OCI-M1 (cell line): ENCODE results near the gene SAPCD1.

Experiments
- DNase-seq: peaks from one replicate; lab custom pipeline; 2025; lab: John Stamatoyannopoulos, UW

The SAPCD1 gene

GRCh38 chr6:31762356-31762755, at the start of gene SAPCD1:
TSS of gene SAPCD1 (plus strand) at chr6:31762656. CDS start at chr6:31763055, 399 bp downstream.
- DNase-seq = no peak

- DNase-seq = no peak
These were observed 49.0 kb upstream of the SAPCD1 start for GRCh38 chr6:31713465-31713864.

- no peak for DNase-seq
These were observed 48.3 kb upstream of the SAPCD1 start for GRCh38 chr6:31713991-31714684.

GRCh38 chr6:31715022-31715958, 47.2 kb upstream of the SAPCD1 start, which contains the start of gene LY6G6D:
TSS of gene LY6G6D (plus strand) at chr6:31715348. CDS start at chr6:31715356, 8 bp downstream.
- DNase-seq = no peak

- no peak for DNase-seq
These were observed 44.8 kb upstream of the SAPCD1 start for GRCh38 chr6:31717499-31718222.

GRCh38 chr6:31718265-31718664, 44.2 kb upstream of the SAPCD1 start:
- no peak for DNase-seq

- no peak for DNase-seq
These were observed 43.5 kb upstream of the SAPCD1 start for GRCh38 chr6:31719001-31719400.

- no peak for DNase-seq
These were observed 42.2 kb upstream of the SAPCD1 start for GRCh38 chr6:31720196-31720770.

- DNase-seq = no peak
These were observed 41.0 kb upstream of the SAPCD1 start, which contains the start of gene LY6G6C for GRCh38 chr6:31721351-31722020. TSS of gene LY6G6C (minus strand) at chr6:31721746. CDS start at chr6:31721679, 67 bp downstream.

- no peak for DNase-seq
These were observed 40.3 kb upstream of the SAPCD1 start for GRCh38 chr6:31722173-31722572.

- DNase-seq = no peak
These were observed 39.0 kb upstream of the SAPCD1 start, which contains the start of gene MPIG6B for GRCh38 chr6:31723245-31723979. TSS of gene MPIG6B (plus strand) at chr6:31723373. CDS start at chr6:31723384, 11 bp downstream.

- DNase-seq = no peak
These were observed 38.3 kb upstream of the SAPCD1 start for GRCh38 chr6:31723980-31724691.

GRCh38 chr6:31725502-31726350, 36.7 kb upstream of the SAPCD1 start:
- DNase-seq = peak; percentile 84

- DNase-seq = peak; percentile 60
These were observed 35.3 kb upstream of the SAPCD1 start for GRCh38 chr6:31727034-31727716.

- DNase-seq = peak; percentile 92
These were observed 34.5 kb upstream of the SAPCD1 start for GRCh38 chr6:31727717-31728671.

GRCh38 chr6:31728767-31729514, 33.5 kb upstream of the SAPCD1 start, which contains the start of gene DDAH2:
TSS of gene DDAH2 (minus strand) at chr6:31729299. CDS start at chr6:31729161, 138 bp downstream.
- DNase-seq = no peak
